Hepatocyte (in vitro differentiated cells): ENCODE results near the gene ANKRD30A.
"Not testable (repeated sequence)": the region's sequence is repeated elsewhere in the genome, so short reads cannot be mapped to it uniquely, and the experiment has no call there.

Experiments
- CTCF ChIP-seq: fragments of 200-600 bp; sonication (generic); IDR thresholded peaks from 2 replicates; pipeline ENCODE4 v1.5.1; 2016; ENCODE audit warnings: antibody characterized with exemption, mild to moderate bottlenecking; ENCODE audit not compliant: poor library complexity
- EZH2 ChIP-seq: fragments of 200-600 bp; sonication (generic); IDR thresholded peaks from 2 replicates; pipeline ENCODE4 v1.6.1; 2016; ENCODE audit warnings: antibody characterized with exemption, mild to moderate bottlenecking, borderline replicate concordance

DNA sequence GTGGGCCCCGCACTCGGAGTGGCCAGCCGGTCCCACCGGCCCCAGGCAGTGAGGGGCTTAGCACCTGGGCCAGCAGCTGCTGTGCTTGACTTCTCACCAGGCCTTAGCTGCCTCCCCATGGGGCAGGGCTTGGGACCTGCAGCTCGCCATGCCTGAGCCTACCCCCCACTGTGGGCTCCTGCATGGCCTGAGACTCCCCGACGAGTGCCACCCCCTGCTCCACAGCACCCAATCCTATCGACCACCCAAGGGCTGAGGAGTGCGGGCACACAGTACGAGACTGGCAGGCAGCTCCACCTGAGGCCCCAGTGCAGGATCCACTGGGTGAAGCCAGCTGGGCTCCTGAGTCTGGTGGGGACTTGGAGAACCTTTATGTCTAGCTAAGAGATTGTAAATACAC, 49.3 kb upstream of the ANKRD30A start:
- TF ChIP-seq CTCF, EZH2: not testable (repeated sequence)
